ENCODE data around the gene PRR29.
A peak's percentile ranks its signal among the peaks of the same experiment; 100 is the strongest.
"Not testable (repeated sequence)": the region's sequence is repeated elsewhere in the genome, so short reads cannot be mapped to it uniquely, and the experiment has no call there.

PRR29 gene

GRCh38 chr17:63974594-63975192 lies 23.5 kb upstream of the PRR29 start:
- DNase-seq (ENCODE audit: low spot score): no peak

GRCh38 chr17:63975541-63976092 lies 22.5 kb upstream of the PRR29 start:
- DNase-seq (ENCODE audit: low spot score): no peak

GRCh38 chr17:63976702-63977101 lies 21.4 kb upstream of the PRR29 start:
- DNase-seq (ENCODE audit: low spot score): no peak

GRCh38 chr17:63978272-63979200 lies 19.6 kb upstream of the PRR29 start:
- DNase-seq (ENCODE audit: low spot score): no peak

DNA sequence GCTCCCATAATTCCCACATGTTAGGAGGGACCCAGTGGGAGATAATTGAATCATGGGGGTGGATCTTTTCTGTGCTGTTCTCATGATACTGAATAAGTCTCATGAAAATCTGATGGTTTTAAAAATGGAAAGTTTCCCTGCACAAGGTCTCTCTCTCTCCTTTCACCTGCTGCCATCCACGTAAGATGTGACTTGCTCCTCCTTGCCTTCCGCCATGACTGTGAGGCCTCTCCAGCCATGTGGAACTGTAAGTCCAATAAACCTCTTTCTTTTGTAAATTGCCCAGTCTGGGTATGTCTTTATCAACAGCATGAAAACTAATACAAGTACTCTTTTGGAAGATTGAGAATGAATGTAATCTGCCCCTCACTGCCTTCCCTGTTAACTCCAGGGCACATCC lies 15.5 kb upstream of the PRR29 start:
- not testable (repeated sequence) for DNase-seq (ENCODE audit: low spot score)

GRCh38 chr17:63983320-63983719 lies 14.8 kb upstream of the PRR29 start:
- DNase-seq (ENCODE audit: low spot score): no peak

DNA sequence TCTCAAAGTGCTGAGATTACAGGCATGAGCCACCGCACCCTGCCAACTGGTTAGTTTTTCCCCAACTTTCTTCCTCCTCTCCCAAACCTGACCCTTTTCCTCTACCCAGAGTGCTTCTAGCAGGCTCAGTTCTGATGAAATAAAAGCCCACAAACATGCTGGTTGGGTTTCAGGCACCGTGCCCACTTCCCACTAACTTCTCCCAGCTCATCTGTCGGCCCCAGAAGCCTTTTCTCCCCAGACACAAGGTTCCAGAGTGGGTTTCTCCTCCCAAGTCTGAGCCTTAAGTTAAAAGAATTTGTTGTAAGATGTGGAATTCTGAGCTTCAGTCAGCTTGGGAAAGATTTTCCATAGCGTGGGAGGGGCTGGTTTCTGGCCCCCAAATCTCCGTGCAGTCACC lies 13.9 kb upstream of the PRR29 start:
- no peak for DNase-seq (ENCODE audit: low spot score)

GRCh38 chr17:63984651-63985386 lies 13.3 kb upstream of the PRR29 start:
- DNase-seq (ENCODE audit: low spot score): no peak

DNA sequence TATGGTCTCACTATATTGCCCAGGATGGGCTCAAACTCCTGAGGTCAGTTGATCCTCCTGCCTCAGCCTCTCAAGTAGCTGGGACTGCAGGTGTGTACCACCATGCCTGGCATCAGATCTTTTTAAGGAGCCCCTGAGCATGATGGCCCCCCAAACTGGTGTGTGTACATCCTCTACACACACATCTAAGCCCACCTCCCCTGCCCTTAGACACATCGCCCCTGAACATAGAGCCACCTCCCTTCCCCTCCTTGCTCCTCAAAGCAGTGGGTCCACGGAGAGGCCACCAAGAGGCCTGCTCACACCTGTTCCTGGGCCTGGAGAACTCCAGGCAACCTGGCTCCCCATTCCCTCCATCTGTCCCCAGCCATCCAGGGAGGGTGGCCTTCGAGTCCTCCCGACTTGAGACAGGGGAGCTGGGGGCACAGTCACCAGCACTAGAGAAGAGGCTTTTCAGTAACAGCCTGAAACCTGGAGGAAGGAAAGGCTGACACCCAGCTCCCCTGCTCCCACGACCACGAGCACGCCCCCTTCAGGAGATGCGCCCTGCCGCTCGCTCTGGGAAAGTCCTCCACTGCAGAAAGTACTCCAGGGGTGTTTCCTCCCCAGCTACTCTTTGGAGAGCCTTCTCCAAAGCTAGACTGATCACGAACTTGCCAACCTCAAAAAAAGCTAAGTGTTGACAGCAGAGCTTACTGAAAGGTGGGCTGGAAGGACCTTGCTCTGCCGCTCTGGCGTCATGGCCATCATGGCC lies 12.6 kb upstream of the PRR29 start:
- no peak for DNase-seq (ENCODE audit: low spot score)

- DNase-seq (ENCODE audit: low spot score): no peak
These were observed 11.3 kb upstream of the PRR29 start for GRCh38 chr17:63986821-63987220.

GRCh38 chr17:63987221-63988126 lies 10.7 kb upstream of the PRR29 start:
- no peak for DNase-seq (ENCODE audit: low spot score)

DNA sequence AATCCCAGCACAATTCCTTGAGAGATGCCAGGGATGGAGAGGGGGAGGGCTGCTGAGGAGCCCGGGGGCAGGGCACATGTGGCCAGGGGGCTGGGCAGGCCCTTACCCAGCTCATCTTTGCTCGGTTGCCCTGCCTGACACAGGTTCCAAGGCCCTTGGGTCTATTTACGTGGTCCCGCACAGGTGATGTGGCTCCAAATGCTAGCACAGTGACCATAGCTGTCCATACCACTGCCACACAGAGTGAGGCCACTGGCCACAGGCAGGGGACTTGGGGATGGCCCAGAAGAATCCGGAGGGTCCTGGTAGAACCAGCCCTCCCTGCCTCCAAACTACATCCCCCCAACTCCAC lies 10.0 kb upstream of the PRR29 start:
- no peak for DNase-seq (ENCODE audit: low spot score)

DNA sequence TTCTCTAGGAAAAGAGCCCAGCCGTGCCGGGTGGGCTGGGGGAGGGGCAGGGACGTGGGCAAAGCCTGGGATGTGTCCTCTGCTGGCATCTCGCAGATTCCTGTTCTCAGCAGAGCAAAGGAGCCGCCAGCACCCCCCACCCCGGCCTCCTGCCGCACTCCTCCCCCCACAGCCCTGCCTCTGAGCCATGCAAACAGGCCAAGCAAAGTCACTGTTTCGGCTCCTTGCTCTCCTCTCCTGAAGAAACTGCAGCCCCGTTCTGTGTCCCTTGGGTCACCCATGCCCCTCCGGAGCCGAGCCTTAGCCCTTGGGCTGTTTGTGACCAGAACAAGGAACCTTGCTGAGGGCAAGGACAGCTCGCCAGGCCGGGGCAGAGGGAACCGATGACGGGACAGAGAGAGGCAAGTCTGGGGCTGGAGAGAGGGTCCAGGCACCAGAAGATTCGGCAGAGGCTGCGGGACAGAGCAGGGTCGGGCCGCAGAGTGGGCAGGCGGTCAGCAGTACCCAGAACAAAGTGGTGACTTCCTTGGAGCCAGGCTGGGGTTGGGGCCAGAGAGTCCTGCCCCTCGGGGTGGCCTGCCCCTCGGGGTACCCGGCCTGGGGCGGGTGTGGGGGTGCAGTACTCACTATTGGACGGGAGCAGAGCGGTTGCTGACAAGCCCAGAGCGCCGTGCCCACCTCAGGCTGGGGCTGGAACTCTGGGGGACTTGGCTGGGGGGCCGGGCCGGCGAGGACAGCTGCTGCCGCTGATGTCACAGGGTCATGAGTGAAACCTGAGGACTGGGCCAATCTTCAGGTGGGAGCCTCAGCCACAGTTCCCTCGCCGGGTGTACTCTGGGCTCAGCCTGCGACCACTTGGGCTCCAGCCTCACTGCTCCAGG lies 9.2 kb upstream of the PRR29 start:
- peak; percentile 56 for DNase-seq (ENCODE audit: low spot score)

DNA sequence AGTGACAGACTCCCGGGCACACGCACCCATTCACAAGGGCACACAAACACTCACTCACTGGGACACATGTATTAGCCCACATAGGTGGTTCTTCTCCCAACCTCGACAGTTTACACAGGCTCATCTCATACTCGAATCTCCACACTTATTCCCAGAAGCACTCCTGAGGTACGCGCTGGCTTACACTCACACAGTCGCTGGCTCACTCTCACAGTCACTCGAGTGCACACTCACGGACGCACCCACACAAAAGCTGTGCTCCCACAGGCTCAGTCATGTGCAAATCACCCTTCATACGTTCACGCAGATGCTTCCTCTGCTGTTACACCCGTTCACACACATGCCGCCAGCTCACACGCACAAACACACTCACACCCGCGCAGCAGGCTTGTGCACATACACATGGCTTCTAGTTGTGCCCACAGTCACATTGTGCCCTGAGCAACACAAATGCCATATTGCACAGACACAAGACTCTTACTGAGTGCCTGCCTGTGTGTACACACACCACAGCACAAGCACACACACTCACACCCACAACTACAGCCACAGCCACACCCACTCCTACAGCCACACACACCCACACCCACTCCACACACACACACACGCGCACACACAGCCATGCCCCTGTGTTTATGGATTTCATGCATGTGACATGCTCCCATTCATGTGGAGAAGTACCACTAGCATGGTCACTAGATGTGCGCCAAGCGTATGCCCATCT lies 8.4 kb upstream of the PRR29 start:
- no peak for DNase-seq (ENCODE audit: low spot score)

DNA sequence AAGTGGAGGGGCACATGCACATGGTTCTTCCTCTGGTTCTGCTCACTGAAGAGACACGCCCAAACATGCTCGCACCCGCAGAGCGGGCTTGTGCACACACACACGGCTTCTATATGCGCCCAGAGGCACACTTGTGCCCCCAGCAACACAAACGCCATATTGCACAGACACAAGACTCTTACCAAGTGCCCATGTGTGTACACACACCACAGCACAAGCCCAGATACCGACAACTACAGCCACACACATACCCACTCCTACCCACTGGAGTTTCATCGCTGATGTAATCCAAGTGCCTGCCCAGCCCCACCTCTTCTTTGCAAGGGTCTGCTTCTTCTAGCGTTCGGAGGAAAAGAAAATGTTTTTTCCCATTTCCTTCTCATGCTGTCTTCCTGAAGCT lies 6.5 kb upstream of the PRR29 start:
- DNase-seq (ENCODE audit: low spot score): no peak

DNA sequence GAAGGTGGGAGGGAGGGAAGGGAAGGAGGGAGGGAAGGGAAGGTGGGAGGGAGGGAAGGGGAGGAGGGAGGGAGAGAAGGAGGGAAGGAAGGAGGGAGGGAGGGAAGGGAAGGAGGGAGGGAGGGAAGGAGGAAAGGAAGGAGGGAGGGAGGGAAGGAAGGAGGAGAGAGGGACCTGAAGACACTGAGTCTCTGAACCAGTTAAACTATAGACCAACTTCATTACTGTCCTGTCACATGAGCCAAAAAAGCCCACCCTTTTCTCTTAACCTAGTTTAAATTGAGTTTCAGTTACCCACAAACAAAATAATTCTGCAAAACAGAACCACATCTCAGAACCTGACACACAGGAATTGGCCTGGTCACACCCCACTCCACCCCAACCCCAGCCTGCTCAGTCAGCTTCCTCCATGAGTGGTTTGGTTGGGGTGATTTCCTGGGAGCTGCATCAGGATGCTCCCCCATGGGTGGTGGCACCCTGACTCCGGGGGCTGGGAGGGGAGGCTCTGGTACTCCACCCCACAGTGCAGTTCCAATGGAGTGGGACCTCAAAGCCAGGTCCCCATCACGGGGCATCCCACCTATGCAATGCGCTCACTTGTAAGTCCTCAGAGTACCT lies 4.7 kb upstream of the PRR29 start:
- no peak for DNase-seq (ENCODE audit: low spot score)

- DNase-seq (ENCODE audit: low spot score): no peak
These were observed 2.5 kb upstream of the PRR29 start for GRCh38 chr17:63995626-63996025.

DNA sequence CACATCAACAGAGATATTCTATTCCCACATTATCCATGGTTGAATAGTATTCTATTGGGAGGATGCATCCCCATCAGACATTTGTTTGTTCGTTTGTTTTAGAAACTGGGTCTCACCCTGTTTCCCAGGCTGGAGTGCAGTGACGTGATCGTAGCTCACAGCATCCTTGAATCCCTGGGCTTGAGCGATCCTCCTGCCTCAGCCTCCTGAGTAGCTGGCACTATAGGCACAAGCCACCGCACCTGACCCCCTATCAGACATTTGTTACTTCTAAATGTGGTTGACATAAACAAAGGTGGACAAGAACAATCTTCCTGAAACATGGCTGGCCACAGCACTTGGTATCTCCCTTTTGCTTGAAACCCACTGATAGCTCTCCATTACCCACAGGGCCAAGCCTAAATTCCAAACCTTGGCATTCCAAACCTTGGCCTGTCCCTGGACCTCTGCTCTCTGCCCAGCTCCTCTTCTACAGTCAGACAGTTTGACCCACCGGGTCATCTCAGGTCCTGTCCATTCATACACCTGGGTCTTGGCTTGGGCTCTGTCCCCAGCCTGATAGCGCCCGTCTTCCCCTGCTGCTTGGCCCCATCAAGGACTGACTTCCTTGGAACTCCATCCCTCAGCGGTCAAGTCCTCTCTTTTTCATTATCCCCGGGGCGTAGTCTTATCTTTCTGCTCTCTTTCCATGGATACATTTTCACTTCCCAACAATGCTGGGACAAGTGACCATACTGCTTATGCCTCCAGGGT lies 1.5 kb upstream of the PRR29 start:
- DNase-seq (ENCODE audit: low spot score): no peak
